ENCODE data around the gene MSL2.
A peak's percentile ranks its signal among the peaks of the same experiment; 100 is the strongest.
"Not testable (repeated sequence)": the region's sequence is repeated elsewhere in the genome, so short reads cannot be mapped to it uniquely, and the experiment has no call there.

Gene MSL2, protein sequence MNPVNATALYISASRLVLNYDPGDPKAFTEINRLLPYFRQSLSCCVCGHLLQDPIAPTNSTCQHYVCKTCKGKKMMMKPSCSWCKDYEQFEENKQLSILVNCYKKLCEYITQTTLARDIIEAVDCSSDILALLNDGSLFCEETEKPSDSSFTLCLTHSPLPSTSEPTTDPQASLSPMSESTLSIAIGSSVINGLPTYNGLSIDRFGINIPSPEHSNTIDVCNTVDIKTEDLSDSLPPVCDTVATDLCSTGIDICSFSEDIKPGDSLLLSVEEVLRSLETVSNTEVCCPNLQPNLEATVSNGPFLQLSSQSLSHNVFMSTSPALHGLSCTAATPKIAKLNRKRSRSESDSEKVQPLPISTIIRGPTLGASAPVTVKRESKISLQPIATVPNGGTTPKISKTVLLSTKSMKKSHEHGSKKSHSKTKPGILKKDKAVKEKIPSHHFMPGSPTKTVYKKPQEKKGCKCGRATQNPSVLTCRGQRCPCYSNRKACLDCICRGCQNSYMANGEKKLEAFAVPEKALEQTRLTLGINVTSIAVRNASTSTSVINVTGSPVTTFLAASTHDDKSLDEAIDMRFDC

DNA sequence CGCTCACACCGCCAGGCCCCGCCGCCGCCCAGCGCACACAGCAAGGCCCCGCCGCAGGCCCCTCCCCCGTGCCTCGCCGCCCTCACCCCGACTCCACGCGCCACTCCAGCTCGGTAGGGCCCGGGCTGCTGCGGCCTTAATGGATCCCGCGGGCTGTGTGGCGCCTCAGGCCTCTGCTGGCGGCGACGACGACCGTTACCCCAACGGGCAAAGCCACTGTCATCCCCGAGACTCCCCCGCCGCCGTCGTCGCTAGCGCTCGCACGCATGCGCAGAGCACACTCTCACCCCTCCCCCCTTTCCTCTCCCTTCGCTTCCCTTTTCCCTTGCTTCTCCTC, at the start of gene MSL2:
Gene MSL2 (minus strand): TSS at position 272 of the 337 bp plus-strand sequence. CDS start 1,222 bp downstream, outside the sequence.
- DNase-seq, result no peak

DNA sequence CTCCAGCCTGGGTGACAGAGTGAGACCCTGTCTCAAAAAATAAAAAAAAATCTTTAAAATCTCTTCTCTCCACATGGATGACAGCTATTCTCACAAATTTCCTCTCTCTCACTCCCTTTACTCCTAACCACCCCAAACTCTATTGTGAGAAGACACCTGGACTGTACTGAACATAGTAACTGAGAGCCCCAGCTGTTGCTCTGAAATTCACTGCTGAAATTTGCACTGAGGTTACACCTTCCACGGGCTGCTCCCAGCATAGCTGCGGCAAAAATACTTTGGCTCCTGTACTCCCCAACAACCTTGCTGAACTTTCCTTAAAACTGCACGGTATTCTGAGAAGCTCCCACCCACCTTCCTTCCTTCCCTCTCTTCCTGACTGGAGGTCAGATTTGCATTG, 49.6 kb upstream of the MSL2 start:
- DNase-seq, result no peak

DNA sequence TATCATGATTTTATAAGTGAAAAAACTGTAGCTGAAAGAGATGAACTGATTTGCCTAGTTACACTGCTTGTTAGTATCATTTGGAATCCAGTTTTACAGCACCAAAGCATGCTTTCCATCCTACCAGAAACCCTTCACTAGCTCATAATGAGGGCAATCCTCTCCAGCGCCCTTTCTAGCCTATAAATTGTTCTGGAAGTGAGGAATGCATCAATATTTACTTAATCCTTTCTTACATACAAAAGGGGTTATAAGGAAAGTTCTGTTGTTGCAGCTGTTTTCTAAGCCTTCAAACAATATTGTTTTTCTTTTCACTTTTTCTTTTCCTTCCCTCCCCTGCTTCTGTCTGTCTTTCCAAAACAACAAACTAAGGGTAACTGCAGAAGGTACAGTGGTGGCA, 43.0 kb upstream of the MSL2 start:
- no peak for DNase-seq

DNA sequence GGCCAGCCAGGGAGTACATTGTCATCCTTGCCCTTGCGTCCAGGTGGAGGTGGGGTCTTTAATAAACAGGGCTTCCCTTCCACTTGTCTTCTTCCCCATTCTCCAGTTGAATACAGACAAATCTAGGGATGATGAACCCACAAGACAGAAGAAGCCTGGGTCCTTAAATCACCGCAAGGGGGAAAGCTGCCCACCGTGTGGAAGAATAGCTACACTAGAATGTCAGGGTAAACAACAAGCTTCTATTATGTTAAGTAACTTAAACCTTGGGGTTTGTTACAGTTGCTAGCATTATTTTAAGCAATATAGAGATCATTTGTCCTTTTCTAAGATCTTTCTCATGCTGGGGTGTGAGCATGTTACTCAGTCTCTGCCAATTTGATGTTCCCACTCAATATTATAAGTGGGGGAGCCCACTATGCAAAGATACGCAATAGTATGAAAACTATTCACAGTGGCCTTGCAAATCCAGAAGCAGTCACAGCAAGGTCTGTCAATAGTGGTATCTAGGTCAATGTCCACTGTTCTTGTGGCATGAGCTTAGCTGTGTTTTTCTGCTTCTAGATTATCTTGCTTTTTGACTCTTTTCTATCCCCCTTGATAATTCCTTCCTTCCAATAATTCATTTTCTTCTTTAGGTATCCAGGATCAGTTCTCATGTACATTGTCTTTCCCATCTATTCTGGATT, 42.0 kb upstream of the MSL2 start:
- no peak for DNase-seq

DNA sequence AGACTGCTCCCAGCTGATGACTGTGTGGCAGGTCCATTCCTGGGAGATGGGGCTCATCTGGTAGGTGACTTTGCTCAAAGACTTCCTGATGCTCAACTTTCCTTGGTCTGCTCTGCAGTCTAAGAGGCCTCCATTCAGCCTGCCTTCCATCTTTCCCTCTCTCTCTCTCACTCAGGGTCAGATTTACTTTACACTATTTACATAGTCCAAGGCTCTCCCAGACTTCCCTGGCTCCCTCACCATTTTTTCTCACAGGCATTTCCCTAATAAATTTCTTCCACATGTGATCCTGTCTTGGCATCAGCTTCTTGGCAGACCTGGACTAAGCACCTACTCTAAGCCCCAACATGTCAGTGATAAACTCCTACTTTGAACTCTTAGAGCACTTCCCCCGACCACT, 41.0 kb upstream of the MSL2 start:
- DNase-seq, result no peak

DNA sequence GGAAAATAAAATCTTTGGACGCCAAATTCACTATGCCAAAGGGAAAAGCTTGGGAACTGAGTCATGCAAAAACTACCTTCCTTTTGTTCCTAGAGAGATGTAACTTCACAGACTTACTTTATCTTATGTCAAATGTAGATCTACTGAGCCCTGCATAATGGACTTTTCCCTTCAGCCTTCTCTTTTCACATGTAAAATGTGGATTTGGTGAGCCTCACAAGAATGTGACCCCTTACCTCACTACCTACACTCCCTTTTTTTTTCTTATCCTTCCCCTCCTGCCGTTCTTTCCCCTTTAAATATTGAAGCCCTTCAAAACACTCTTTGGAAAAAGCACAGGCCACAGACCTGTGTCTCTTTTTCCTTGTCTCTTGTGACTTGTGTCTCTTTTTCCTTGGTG, 40.0 kb upstream of the MSL2 start:
- no peak for DNase-seq

DNA sequence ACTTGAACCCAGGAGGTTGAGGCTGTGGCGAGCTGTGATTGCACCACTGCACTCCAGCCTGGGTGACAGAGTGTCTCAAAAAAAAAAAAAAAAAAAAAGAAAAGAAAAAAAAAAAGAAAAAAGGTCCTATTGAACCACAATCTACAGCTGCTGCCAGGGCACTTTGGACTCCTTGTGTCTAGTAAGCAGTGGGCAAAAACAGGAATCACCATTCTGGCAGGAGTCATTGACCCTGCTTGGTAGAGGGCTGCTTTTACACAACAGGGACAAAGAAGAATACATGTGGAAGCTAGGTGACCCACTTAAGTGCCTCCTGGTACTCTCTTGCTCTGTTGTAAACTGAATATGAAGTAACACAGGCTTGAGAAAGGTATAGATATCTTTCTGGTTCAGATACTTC, 39.4 kb upstream of the MSL2 start:
- no peak for DNase-seq

DNA sequence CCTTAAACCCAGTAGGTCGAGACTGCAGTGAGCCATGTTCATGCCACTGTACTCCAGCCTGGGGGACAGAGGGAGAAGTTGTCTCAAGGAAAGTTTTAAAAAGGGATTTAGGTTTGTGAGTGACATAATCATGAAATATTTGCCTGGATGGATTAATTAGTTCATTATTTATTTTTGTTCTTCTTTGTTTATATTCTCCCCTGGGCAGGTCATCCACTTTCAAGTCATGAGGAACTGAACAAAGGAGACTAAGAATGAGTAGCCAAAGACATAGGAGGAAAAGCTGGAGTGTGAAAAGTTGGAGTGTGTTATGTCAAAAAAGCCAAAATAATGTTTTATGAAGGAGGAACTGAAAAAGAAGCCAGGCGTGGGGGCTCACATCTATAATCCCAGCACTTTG, 36.3 kb upstream of the MSL2 start:
- no peak for DNase-seq

DNA sequence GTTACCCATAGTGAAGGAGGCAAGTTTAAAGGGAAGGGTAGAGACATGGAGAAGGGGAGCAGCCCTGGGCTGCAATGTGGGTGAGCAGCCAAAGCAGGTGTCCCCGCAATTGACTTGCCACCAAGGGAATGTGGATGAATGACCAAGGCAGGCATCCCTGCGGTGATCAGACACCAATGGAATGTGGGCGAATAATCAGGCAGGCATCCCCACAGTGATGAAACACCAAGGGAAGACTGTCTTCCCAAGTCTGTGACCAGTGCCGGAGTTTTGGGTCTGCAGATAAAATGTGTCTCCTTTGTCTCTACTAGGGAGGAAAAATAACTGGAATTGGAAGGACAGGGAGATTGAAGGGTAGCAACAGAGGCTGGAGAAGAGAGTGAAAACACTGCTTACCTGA, 26.6 kb upstream of the MSL2 start:
- not testable (repeated sequence) for DNase-seq

DNA sequence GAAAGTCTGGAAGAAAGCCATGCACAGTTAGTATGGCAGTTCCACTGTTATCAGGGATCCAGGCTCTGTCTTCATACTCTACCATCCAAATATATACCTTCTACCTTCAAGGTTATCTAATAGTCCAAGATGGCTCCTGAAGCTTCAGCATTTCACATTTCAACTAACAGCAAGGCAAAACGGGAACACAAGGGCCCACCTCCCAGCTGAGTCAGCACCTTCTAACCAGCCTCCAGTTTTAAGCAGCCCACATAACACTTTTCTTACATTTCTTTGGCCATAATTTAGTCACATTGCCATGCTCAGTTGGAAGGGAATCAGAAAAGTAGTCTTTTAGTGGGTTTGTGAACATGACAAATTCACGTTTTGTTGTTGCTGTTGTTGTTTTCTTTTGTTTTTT, 15.4 kb upstream of the MSL2 start:
- no peak for DNase-seq

DNA sequence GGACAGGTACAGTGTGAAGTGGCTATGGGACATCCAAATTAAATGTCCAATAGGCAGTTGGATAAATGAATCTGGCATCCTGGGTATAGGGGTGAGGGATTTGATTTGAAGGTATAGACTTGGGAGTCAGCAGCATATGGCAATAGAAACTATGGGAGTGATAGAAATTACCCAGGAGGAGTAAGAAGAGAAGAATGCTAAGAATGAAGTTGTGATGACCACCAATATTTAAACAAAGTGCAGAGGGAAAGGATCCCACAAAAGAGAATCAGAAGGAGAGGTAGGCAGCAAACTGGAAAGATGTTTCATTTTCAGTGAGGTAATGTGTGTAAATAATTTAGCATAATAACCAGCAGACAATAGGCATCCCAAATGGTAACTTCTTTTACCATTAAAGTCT, 13.8 kb upstream of the MSL2 start:
- no peak for DNase-seq

DNA sequence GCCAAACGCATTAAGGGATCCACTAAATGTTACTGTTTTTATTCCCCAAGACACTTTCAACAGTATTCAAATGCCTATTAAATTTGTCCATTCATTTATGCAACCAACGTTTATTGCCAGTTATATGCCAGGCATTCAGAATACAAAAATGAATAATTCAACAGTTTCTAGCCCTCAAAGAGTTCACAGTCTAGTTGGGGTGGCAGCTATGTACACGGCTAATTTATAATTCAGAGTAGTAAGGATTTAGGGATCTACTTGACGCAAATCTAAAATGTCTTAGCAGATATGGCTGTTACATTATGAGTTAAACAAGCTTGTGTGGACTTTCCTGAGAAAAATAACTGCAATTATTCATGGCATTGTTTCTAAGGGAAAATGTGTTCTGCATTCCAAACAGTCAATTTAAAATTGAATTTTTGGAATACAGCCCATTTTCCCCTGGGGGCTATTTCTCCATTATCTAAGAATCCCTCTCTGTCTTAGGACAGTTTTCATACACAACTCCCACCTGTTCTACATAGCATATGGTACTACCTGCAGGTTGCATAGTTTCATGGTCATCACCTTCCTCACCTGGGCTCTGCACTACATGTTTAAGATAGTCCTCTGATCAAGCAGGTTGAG, 11.5 kb upstream of the MSL2 start:
- DNase-seq, result no peak

DNA sequence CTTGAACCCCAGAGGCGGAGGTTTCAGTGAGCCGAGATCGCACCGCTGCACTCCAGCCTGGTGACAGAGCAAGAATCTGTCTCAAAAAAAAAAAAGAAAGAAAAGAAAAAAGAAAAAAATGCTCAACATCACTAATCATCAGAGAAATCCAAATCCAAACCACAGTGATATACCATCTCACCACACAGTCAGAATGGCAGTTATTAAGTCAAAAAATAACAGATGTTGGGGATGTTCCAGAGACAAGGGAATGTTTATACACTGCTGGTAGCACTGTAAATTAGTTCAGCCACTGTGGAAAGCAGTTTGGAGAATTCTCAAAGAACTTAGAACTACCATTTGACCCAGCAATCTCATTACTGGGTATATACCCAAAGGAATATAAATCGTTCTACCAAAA, 3.1 kb upstream of the MSL2 start:
- DNase-seq, result not testable (repeated sequence)

DNA sequence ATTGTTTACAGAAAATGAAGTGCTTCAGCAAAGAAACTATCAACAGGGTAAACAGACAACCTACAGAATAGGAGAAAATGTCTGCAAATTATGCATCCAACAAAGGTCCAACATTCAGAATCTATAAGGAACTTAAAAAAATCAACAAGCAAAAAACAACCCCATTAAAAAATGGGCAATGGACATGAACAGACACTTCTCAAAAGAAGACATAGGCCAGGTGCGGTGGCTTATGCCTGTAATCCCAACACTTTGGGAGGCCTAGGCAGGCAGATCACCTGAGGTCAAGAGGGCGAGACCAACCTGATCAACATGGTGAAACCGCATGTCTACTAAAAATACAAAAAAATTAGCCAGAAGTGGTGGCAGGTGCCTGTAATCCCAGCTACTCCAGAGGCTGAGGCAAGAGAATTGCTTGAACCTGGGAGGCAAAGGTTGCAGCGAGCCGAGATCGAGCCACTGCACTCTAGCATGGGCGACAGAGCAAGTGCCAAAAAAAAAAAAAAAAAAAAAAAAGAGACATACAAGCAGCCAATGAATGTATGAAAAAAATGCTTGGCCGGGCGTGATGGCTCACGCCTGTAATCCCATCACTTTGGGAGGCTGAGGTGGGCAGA, 2.4 kb upstream of the MSL2 start:
- DNase-seq, result not testable (repeated sequence)

DNA sequence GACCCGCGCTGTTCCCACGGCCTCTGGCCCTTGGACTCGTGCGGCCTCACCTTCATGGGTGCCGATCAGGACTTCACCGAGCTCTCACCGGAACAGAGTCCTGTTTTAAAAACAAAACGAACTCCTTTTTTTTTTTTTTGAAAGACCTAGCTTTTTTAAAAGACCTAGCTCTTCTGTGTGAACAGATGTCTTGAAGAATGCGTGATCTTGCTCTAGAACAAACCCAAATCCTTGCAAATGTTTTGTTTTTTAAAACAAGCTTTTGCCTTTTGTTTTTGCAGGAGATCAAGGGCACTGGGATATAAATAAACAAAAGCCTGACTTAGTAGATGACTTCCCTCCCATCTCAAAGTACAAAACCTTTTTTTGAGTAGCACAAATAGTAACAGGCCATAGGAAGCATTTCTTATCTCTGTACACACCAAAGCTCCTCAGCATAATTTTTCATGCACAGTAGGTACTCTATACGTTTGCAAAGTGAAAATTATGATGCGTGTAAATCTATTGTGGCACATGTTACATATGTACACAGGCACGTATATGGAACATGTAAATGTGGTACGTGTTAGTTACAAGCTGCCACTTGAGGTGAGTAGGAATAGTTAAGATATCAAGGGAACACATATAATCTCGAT, 1.1 kb upstream of the MSL2 start:
- peak; percentile 22 for DNase-seq

DNA sequence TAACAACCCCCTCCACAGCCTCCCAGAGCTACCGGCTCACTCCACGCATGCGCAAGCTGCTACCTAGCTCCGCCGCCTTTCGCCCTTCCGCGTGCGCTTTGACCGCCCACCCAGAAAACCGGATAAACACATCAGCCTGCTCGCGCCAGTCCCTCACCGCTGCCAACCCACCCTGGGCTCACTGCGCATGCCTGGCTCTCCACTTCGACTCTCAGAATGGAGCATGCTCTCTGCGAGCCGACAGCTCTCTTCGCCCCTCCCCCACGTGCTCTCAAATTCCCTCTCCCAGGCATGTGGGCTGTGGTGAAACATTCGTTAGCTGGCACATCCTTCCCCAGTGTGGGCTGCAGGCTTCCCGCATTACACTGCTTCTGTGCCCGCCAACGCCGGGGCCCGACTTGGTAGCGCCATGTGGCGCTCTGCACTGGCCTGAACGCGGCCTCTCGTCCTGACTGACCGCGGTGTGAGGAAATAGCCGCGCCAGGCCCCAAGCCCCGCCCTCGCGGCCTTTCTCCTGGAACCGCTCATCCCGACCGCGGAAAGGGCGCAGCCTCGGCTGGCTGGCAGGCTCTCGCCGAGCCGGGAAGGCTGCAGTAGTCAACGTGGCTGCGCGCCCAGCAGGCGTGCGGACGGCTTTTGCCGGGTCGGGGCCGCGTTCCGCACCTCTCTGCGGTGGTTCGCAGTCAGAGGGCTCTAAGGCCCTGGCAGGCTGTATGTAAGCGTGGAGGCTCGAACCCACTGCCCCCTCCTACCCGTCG, 445 bp upstream of the MSL2 start:
- DNase-seq, result peak; percentile 97

DNA sequence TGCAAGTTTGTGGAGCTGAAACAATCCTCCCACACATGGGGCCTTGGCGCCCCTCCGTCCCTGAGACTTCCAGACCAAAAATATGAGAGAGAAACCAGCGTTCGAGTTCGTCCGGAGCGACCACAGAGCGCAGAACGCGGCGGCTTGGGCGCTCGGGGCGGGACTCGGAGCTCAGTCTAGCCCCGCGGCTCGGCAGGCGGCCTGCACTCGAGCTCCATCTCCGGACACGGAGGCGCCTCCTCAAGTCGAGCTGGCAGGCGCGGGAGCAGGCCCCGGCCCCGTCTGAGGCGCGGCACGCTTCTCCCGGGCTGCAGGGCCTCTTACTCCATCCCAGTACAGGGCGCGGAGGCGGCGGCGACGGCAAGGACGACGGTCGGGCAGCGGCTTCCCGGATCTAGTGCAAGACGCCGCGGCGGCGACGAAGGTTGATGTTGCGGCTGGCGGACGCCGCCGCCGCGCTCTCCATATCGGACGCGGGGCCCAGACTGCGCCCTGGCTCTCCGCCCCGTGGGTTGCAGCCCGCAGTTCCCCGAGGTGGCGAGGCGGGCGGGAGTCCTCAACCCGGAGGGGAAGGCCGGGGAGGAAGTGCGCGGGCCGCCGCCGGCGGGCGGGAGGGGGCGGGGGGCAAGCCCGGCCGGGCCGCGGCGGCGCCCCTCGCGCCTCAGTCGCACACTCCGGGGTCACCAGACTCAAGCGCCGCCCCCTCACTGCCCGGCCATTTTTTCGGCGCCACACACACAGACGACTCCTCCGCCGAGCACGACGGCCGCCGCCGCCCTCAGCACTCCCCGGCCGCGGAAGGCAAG, 674 bp downstream of the MSL2 start:
- DNase-seq, result peak; percentile 69

DNA sequence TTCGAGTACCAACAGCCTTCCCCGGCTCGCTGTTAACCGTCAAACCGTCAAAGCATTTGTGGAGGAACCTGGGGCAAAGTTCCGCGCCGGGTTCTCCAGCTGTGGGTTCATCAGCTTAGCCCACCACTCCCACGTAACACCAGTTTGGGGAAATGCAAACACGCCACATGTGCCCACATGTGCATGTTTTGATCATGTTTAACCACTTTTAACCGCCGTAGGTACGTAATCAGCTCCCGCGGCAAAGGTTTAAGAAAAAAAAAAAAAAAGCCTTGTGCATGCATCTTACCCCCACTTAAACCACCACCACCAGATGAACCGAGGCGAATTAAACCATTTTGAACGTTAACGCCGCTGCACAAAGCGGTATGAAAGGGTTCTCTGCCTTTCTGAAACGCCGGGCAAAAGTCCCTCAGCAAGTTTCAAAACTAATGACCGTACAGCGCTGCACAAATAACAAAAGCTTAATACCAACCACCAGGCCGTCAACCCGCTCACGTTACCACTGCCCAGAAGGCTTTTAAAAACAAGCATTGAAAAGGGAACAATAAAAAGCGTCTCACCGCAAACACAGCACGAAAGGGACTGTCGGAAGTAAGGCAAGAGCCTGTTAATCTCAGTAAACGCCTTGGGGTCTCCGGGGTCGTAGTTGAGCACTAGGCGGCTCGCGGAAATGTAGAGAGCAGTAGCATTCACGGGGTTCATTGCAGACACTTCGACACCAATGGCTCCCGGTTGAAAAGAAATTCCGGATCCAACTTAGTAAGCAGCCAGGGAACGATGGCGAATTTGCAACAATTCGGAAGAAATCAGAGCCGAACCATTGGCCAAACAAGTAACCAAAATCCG, 1.5 kb downstream of the MSL2 start:
- no peak for DNase-seq

DNA sequence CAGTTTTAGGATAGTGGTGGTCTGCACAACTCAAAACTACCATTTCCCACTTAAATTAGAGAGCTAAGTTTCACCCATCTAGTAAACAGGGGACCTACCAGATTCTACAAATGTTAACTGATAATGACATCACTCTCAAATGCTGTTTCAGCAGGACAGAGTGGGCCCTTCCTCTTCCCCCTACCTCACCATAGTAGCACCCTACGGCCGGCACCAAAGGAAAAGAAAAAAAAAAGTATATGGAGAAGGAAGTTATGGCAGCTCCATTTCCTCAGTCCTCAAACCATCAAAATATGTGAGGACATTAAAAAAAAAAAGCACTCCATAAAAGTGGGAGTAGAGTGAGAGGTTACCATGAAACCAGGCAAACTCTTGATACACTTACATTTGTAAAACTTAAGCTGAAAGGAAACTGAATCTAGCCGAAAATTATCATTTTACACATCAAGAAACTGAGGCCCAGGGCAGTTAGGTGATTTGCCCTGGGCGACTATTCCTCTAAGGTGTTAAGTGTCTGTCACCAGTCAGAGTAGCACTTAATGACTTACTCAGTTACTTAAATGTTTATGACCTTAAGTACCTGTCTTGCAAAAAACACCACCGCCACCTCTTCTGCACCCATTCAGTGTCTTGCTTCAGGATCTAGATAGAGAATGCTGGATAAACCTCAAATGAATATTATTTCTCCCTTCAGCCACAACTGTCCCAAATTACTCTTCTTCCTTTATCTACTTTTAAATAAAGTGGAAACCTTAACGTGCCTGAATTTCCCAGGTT, 2.7 kb downstream of the MSL2 start:
- no peak for DNase-seq
